GM12878 (cell line): ENCODE data around the gene CYP3A7.

Source experiments
- EP300 ChIP-seq, 2 experiments: fragments of 150-350 bp in 1 of 2; IDR thresholded peaks; 2 replicates each; pipeline ENCODE4 v1.6.1; 2011 to 2012; ENCODE audit warnings: low read depth in 2 of 2, low read length in 2 of 2, borderline replicate concordance in 1 of 2, improper control_type of control experiment in 1 of 2, inconsistent platforms in 1 of 2; ENCODE audit not compliant: control insufficient read depth in 1 of 2
- MYC ChIP-seq: IDR thresholded peaks from 2 replicates; pipeline ENCODE4 v1.6.1; 2011; ENCODE audit warnings: mild to moderate bottlenecking, low read length, moderate library complexity, inconsistent platforms; ENCODE audit not compliant: insufficient read depth, insufficient replicate concordance, insufficient read length, severe bottlenecking
- NR2C2 ChIP-seq: IDR thresholded peaks from 2 replicates; pipeline ENCODE4 v1.6.1; 2011; ENCODE audit warnings: borderline replicate concordance, low read depth; ENCODE audit not compliant: control insufficient read depth, insufficient read length
- POLR2A ChIP-seq: IDR thresholded peaks from 2 replicates; pipeline ENCODE4 v1.6.1; 2011; ENCODE audit warnings: low read depth, mild to moderate bottlenecking, low read length
- SREBF2 ChIP-seq: IDR thresholded peaks from 2 replicates; pipeline ENCODE4 v1.6.1; 2012; ENCODE audit warnings: mild to moderate bottlenecking, low read length
- TF ChIP-seq, protein P1 (sequence below): IDR thresholded peaks from 2 replicates; pipeline ENCODE4 v1.6.1; 2012; ENCODE audit warnings: mild to moderate bottlenecking, low read depth, low read length

- no peak for TF ChIP-seq SREBF2
- TF ChIP-seq EP300 (IDR thresholded peaks at IDR 0.05; ENCODE audit: borderline replicate concordance in 1 of 2, control insufficient read depth in 1 of 2, low read depth in 2 of 2, low read length in 2 of 2), result no peak
- no peak for TF ChIP-seq MYC
- no peak for TF ChIP-seq POLR2A
- TF ChIP-seq NR2C2, result no peak
- TF ChIP-seq, protein P1, sequence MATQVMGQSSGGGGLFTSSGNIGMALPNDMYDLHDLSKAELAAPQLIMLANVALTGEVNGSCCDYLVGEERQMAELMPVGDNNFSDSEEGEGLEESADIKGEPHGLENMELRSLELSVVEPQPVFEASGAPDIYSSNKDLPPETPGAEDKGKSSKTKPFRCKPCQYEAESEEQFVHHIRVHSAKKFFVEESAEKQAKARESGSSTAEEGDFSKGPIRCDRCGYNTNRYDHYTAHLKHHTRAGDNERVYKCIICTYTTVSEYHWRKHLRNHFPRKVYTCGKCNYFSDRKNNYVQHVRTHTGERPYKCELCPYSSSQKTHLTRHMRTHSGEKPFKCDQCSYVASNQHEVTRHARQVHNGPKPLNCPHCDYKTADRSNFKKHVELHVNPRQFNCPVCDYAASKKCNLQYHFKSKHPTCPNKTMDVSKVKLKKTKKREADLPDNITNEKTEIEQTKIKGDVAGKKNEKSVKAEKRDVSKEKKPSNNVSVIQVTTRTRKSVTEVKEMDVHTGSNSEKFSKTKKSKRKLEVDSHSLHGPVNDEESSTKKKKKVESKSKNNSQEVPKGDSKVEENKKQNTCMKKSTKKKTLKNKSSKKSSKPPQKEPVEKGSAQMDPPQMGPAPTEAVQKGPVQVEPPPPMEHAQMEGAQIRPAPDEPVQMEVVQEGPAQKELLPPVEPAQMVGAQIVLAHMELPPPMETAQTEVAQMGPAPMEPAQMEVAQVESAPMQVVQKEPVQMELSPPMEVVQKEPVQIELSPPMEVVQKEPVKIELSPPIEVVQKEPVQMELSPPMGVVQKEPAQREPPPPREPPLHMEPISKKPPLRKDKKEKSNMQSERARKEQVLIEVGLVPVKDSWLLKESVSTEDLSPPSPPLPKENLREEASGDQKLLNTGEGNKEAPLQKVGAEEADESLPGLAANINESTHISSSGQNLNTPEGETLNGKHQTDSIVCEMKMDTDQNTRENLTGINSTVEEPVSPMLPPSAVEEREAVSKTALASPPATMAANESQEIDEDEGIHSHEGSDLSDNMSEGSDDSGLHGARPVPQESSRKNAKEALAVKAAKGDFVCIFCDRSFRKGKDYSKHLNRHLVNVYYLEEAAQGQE, result no peak
Observed at GRCh38 chr7:99699946-99700345, 35.0 kb downstream of the CYP3A7 start.
